Vagina (tissue), 2 donors: Measurements from ENCODE around the gene DENND5B.

Experiments used
- CTCF ChIP-seq, 3 experiments: fragments of 450-650 bp in 2 of 3; fragments of 200-600 bp in 1 of 3; sonication (generic) in 1 of 3; IDR thresholded peaks; one replicate each; pipeline ENCODE4 v1.5.1; 2017 to 2019; ENCODE audit warnings: antibody characterized with exemption in 3 of 3, mild to moderate bottlenecking in 2 of 3, moderate library complexity in 2 of 3
- POLR2A ChIP-seq, 2 donors: fragments of 450-650 bp; IDR thresholded peaks; one replicate each; pipeline ENCODE4 v1.6.1; 2017; ENCODE audit warnings: antibody characterized with exemption in 2 of 2, mild to moderate bottlenecking in 2 of 2, moderate library complexity in 2 of 2
- POLR2AphosphoS5 ChIP-seq, 2 donors: sonication (generic); formaldehyde crosslinking; IDR thresholded peaks; one replicate each; pipeline ENCODE4 v1.9.0; 2017; ENCODE audit warnings: antibody characterized with exemption in 2 of 2, mild to moderate bottlenecking in 2 of 2, low read depth in 1 of 2; ENCODE audit not compliant: insufficient read depth in 1 of 2

GRCh38 chr12:31363416-31363809 lies 227.5 kb downstream of the DENND5B start:
- TF ChIP-seq POLR2A (IDR thresholded peaks at IDR 0.05) (no peak), CTCF (IDR thresholded peaks at IDR 0.05) (no peak), POLR2AphosphoS5 (IDR thresholded peaks at IDR 0.05; ENCODE audit: insufficient read depth in 1 of 2, low read depth in 1 of 2) (no peak)
